HUES6 (cell line): Measurements from ENCODE around the gene INPP4A.

Experiments
- H3K27ac ChIP-seq: 2 replicates; pipeline ENCODE4 v1.7.0; 2013; ENCODE audit warnings: low read depth, mild to moderate bottlenecking, low read length, inconsistent platforms
- H3K27me3 ChIP-seq: 2 replicates; pipeline ENCODE4 v1.6.1; 2013; ENCODE audit warnings: low read length; ENCODE audit not compliant: control insufficient read depth, insufficient read depth
- H3K36me3 ChIP-seq: 2 replicates; pipeline ENCODE4 v1.6.1; 2013; ENCODE audit warnings: low read length; ENCODE audit not compliant: control insufficient read depth, insufficient read depth
- H3K4me1 ChIP-seq: 2 replicates; pipeline ENCODE4 v1.6.1; 2013; ENCODE audit warnings: low read length; ENCODE audit not compliant: control insufficient read depth, insufficient read depth
- H3K4me3 ChIP-seq: 2 replicates; pipeline ENCODE4 v1.5.1; 2013; ENCODE audit warnings: low read depth, low read length
- H3K9ac ChIP-seq: one replicate; pipeline ENCODE4 v1.6.1; 2013; ENCODE audit warnings: mild to moderate bottlenecking, low read length
- H3K9me3 ChIP-seq: 2 replicates; pipeline ENCODE4 v1.6.1; 2013; ENCODE audit warnings: low read depth, low read length; ENCODE audit not compliant: control insufficient read depth, insufficient read depth

The INPP4A gene

GRCh38 chr2:98547092-98547790 is 102.6 kb downstream of the INPP4A start:
- Histone ChIP-seq H3K27ac (no peak overlapping the region), H3K4me3 (no peak overlapping the region), H3K36me3 (peaks cover 76% of the 10 kb centered on the region), H3K9ac (no peak overlapping the region), H3K27me3 (no peaks in the 10 kb centered on the region), H3K4me1 (no peaks in the 10 kb centered on the region), H3K9me3 (no peaks in the 10 kb centered on the region)

- no peak overlapping the region for H3K9ac ChIP-seq
These were observed 104.5 kb downstream of the INPP4A start for GRCh38 chr2:98548920-98549818.

DNA sequence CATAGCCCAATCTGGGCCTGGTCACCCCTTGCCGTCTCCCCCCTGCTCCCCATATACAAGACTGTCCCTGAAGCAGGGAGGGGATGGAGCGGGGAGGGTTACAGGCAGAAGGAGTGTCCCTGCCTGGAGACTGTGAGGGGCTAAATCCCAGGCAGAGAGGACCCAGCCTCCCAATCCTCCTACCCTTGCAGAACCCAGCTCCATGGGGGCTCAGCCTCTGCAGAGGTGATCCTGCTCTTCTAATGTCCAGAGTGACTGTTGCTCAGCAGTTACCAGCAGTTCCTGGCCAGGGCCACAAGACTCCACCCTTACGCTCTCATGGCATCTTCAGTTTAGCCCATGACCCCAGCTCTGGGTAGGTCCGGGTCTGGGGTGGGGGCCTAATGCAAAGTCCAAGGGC is 105.5 kb downstream of the INPP4A start:
- Histone ChIP-seq H3K4me3 (no peak overlapping the region), H3K27ac (no peak overlapping the region), H3K4me1 (no peaks in the 10 kb centered on the region), H3K36me3 (peaks cover 82% of the 10 kb centered on the region), H3K27me3 (no peaks in the 10 kb centered on the region), H3K9me3 (no peaks in the 10 kb centered on the region), H3K9ac (no peak overlapping the region)

More at GRCh38 chr2:98548920-98549818, 104.5 kb downstream of the INPP4A start:
- no peak overlapping the region for H3K27ac ChIP-seq
- no peaks in the 10 kb centered on the region for H3K4me1 ChIP-seq
- no peaks in the 10 kb centered on the region for H3K27me3 ChIP-seq
- peaks cover 82% of the 10 kb centered on the region for H3K36me3 ChIP-seq
- no peaks in the 10 kb centered on the region for H3K9me3 ChIP-seq
- no peak overlapping the region for H3K4me3 ChIP-seq

DNA sequence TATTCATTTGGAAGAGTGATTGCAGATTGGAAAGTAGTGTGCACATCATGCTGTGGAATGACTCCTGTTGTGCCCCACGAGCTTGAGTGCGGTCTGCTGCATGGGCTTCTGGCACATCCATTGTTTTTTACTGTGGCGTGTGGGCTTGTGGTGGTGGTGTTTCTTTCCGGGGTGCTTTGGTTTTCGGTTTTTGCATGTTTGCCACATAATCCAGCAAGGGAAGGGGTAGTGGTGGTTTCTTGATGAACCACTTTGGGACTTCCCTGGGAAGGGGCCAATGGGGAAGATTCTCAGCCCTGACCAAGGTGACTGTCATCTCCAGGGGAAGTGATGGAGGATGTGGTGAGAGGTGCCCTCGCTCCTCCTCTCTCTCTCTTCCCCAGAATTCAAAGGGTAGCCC is 106.7 kb downstream of the INPP4A start:
- H3K4me3 ChIP-seq: no peak overlapping the region
- H3K4me1 ChIP-seq: no peaks in the 10 kb centered on the region
- no peak overlapping the region for H3K27ac ChIP-seq
- no peak overlapping the region for H3K9ac ChIP-seq
- no peaks in the 10 kb centered on the region for H3K27me3 ChIP-seq
- no peaks in the 10 kb centered on the region for H3K9me3 ChIP-seq
- H3K36me3 ChIP-seq: peaks cover 82% of the 10 kb centered on the region

DNA sequence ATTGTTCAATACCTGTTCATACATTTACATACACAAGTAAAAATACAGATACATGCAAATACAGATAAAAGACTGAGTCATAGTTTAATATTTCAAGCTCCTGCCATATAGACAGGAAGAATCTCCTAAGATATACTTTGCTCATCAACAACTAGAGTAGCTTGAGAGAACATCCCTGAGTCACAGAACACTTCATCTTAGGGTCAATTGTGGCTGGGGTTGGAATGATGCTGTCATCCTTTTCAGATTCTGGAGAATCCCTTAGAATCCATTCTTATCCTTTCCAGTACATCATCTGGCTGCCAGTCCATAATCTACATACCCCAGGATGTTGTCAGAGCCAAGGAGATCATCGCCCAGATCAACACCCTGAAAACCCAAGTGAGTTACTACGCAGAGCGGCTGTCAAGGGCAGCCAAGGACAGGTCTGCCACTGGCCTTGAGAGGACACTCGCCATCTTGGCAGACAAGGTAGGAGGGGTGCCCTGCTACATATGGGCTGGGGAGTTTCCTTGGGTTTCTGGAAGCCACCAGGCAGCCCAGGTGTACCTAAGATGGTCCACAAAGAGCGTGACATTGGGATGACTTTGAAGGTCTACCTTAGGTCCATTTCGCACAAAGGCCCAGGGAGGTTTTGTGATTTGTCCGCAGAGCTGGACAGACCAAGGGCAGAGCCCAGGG is 108.0 kb downstream of the INPP4A start:
- H3K4me1 ChIP-seq: no peaks in the 10 kb centered on the region

DNA sequence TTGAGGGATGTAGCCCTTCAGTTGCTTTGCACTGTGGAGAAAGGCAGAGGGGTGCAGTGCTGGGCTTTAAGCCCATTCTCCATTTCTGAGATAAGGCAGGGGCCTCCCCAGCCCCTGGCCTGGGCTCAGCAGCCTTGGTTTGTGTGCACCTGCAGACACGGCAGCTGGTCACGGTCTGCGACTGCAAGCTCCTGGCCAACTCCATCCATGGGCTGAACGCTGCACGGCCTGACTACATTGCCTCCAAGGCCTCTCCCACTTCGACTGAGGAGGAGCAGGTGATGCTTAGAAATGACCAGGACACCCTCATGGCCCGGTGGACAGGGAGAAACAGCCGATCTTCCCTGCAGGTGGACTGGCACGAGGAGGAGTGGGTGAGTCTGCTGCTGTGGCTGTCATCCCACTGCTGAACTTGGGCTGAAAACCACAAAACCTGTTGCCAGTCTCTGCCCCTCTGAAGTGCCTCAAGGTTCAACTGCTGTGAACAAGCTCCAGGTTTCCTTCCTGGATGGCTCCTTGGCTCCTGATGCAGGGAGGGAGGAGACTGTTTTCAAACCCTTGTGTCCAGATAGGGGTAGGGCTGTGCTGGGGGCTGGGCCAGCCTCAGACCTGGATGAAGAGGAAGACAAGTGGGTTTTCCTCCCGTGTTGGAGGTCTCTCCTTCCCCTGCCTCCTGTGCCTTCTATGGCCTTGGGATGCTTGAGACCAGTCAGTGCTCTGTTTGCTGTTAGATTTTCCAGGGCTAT is 109.6 kb downstream of the INPP4A start:
- no peaks in the 10 kb centered on the region for H3K27me3 ChIP-seq
- peak overlapping the region; percentile 24 for H3K9ac ChIP-seq
- H3K9me3 ChIP-seq: no peaks in the 10 kb centered on the region
- no peak overlapping the region for H3K4me3 ChIP-seq
- H3K27ac ChIP-seq: no peak overlapping the region
- H3K36me3 ChIP-seq: peaks cover 71% of the 10 kb centered on the region
- H3K4me1 ChIP-seq: no peaks in the 10 kb centered on the region

More for the DNA sequence above, 108.0 kb downstream of the INPP4A start:
- Histone ChIP-seq H3K36me3 (peaks cover 79% of the 10 kb centered on the region), H3K27ac (no peak overlapping the region), H3K9ac (no peak overlapping the region), H3K27me3 (no peaks in the 10 kb centered on the region), H3K9me3 (no peaks in the 10 kb centered on the region), H3K4me3 (no peak overlapping the region)

DNA sequence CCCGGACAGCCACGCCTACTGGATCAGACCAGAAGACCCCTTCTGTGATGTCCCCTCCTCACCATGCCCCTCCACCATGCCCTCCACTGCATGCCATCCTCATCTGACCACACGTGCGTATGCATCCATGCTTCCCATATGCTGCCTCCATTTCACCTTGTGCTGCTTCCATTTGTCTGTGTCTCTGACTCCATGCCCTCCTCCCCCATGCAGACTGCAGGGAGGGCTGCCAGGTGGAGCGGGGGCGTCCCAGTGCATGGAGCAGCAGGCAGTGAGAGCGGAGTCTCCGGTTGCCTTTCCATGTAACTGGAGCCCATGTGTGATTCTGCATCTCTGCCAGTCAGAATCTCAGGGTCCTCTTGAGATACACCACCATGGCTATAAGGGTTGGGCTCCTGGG is 111.0 kb downstream of the INPP4A start:
- Histone ChIP-seq H3K9me3 (no peaks in the 10 kb centered on the region), H3K36me3 (peaks cover 78% of the 10 kb centered on the region), H3K27ac (no peak overlapping the region), H3K9ac (no peak overlapping the region), H3K4me1 (no peaks in the 10 kb centered on the region), H3K27me3 (no peaks in the 10 kb centered on the region), H3K4me3 (no peak overlapping the region)

- Histone ChIP-seq H3K4me3 (no peak overlapping the region), H3K4me1 (no peaks in the 10 kb centered on the region), H3K36me3 (peaks cover 81% of the 10 kb centered on the region), H3K27me3 (no peaks in the 10 kb centered on the region), H3K27ac (no peak overlapping the region), H3K9ac (no peak overlapping the region), H3K9me3 (no peaks in the 10 kb centered on the region)
These were observed 111.8 kb downstream of the INPP4A start for GRCh38 chr2:98556344-98557033.

DNA sequence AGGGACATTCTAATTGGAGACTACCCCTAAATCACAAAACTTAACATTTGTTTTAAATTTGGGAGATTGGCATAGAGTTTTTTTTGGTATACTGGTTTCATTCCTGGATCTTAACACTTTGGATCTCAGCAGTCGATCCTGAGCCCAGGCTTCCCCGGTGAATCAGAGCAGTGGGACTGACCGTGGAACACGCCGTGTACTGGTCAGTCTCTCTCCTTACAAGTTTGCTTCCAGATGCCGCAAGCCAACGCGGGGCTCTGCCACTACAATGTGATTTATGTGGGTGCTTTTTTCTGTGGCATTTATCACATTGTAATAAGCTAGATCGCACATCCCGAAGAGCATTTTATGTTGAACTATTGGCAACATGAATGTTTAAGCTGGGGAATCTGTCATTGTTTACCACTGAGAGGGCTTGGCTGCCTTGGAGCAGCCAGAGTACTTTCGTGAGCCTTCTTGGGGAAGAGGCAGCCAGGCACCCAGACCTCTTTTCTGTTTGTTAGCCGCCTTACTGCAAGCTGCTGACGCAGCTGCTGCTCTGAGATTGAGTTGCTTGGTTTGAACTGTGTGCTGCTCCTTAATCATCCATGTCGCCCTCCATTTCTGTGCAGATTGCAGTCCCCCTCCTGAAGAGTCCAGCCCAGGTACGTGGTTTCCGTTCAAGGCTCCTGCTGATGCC is 114.3 kb downstream of the INPP4A start:
- H3K27ac ChIP-seq: no peak overlapping the region
- H3K36me3 ChIP-seq: peaks cover 68% of the 10 kb centered on the region
- H3K9ac ChIP-seq: no peak overlapping the region
- no peaks in the 10 kb centered on the region for H3K9me3 ChIP-seq
- no peaks in the 10 kb centered on the region for H3K27me3 ChIP-seq
- H3K4me3 ChIP-seq: no peak overlapping the region
- no peaks in the 10 kb centered on the region for H3K4me1 ChIP-seq

- Histone ChIP-seq H3K27ac (no peak overlapping the region), H3K4me1 (no peaks in the 10 kb centered on the region), H3K36me3 (peaks cover 67% of the 10 kb centered on the region), H3K9me3 (no peaks in the 10 kb centered on the region), H3K9ac (no peak overlapping the region), H3K27me3 (no peaks in the 10 kb centered on the region), H3K4me3 (no peak overlapping the region)
These were observed 114.9 kb downstream of the INPP4A start for GRCh38 chr2:98559581-98559980.
